IMR-90 (cell line): ENCODE data around the gene ADGRG1. TPM values are rescaled to one million over a fixed set of nuclear protein-coding genes. Genes with fewer than 3 reads are reported as not detected.

ENCODE experiments used
- ATAC-seq: fragments of 200-7000 bp; cut with Tn5 transposase; 2 replicates; pipeline ENCODE4 v1.9.1; 2020; ENCODE audit warnings: low read depth, mild to moderate bottlenecking, moderate library complexity
- BruUV-seq: library from RNA; stranded (reverse); fragments of 400-500 nt; replicated peaks from 2 replicates; lab custom pipeline; 2021; lab: Mats Ljungman, UMichigan
- CTCF ChIA-PET: fragments of 300-600 bp; formaldehyde crosslinking; extraction: SDS; loops from one replicate; lab custom pipeline; 2021; ENCODE audit warnings: antibody characterized with exemption; lab: Yijun Ruan, JAX
- POLR2A ChIA-PET: fragments of 300-600 bp; sonication (Branson Sonifier 250); formaldehyde crosslinking; loops from one replicate; lab custom pipeline; 2022; ENCODE audit warnings: antibody characterized with exemption; ENCODE audit not compliant: unreplicated experiment; lab: Charles Lee
- DNase-seq: peaks from one replicate; pipeline ENCODE4 v3.0.0; 2013
- H2AFZ ChIP-seq: replicated peaks from 2 replicates; pipeline ENCODE3; 2013; ENCODE audit warnings: low read length, mild to moderate bottlenecking; ENCODE audit not compliant: poor library complexity
- H2AK5ac ChIP-seq: 2 replicates; pipeline ENCODE4 v1.6.1; 2013; ENCODE audit warnings: low read depth, low read length, inconsistent platforms
- H2AK9ac ChIP-seq: replicated peaks from 2 replicates; pipeline ENCODE3; 2013; ENCODE audit warnings: mild to moderate bottlenecking, low read depth, low read length, moderate library complexity; ENCODE audit not compliant: poor library complexity
- H2BK120ac ChIP-seq: 2 replicates; pipeline ENCODE4 v1.6.1; 2013; ENCODE audit warnings: low read depth, low read length, inconsistent platforms
- H2BK15ac ChIP-seq: 3 replicates; pipeline ENCODE4 v1.6.1; 2013; ENCODE audit warnings: low read depth, low read length, inconsistent platforms
- H2BK20ac ChIP-seq: 2 replicates; pipeline ENCODE4 v1.6.1; 2013; ENCODE audit warnings: low read depth, mild to moderate bottlenecking, inconsistent platforms, low read length, moderate library complexity
- H2BK5ac ChIP-seq: 2 replicates; pipeline ENCODE4 v1.6.1; 2013; ENCODE audit warnings: mild to moderate bottlenecking, low read depth, low read length, inconsistent platforms; ENCODE audit not compliant: poor library complexity, severe bottlenecking
- H3K14ac ChIP-seq: replicated peaks from 2 replicates; pipeline ENCODE4 v1.6.1; 2013; ENCODE audit warnings: low read depth, low read length, inconsistent platforms
- H3K18ac ChIP-seq: 2 replicates; pipeline ENCODE4 v1.6.1; 2013; ENCODE audit warnings: low read depth, low read length, control low read depth
- H3K23ac ChIP-seq: 2 replicates; pipeline ENCODE4 v1.6.1; 2013; ENCODE audit warnings: low read depth, low read length, inconsistent platforms
- H3K27ac ChIP-seq: 2 replicates; pipeline ENCODE4 v1.5.1; 2013; ENCODE audit warnings: mild to moderate bottlenecking, control low read depth, low read length; ENCODE audit not compliant: insufficient read depth
- H3K27me3 ChIP-seq: 2 replicates; pipeline ENCODE4 v1.6.1; 2013; ENCODE audit warnings: low read length; ENCODE audit not compliant: control insufficient read depth, insufficient read depth
- H3K36me3 ChIP-seq: 2 replicates; pipeline ENCODE4 v1.6.1; 2013; ENCODE audit warnings: low read length, mixed read lengths; ENCODE audit not compliant: control insufficient read depth, insufficient read depth
- H3K4ac ChIP-seq: 2 replicates; pipeline ENCODE4 v1.6.1; 2013; ENCODE audit warnings: low read depth, low read length, inconsistent platforms
- H3K4me1 ChIP-seq: 2 replicates; pipeline ENCODE4 v1.6.1; 2013; ENCODE audit warnings: low read length, mixed read lengths; ENCODE audit not compliant: control insufficient read depth, insufficient read depth
- H3K4me2 ChIP-seq: 2 replicates; pipeline ENCODE4 v1.6.1; 2013; ENCODE audit warnings: low read depth, mild to moderate bottlenecking, control low read depth, low read length, moderate library complexity
- H3K4me3 ChIP-seq: 2 replicates; pipeline ENCODE4 v1.5.1; 2013; ENCODE audit warnings: low read depth, mild to moderate bottlenecking, control low read depth, low read length, moderate library complexity; ENCODE audit not compliant: insufficient read depth
- H3K56ac ChIP-seq: 2 replicates; pipeline ENCODE4 v1.6.1; 2013; ENCODE audit warnings: low read length, inconsistent platforms; ENCODE audit not compliant: insufficient read depth; ENCODE audit errors: extremely low read depth
- H3K79me1 ChIP-seq, 2 experiments: 2 replicates each; pipeline ENCODE4 v1.6.1; 2013; ENCODE audit warnings: low read length in 2 of 2, inconsistent platforms in 1 of 2, low read depth in 1 of 2
- H3K9ac ChIP-seq: 2 replicates; pipeline ENCODE4 v1.6.1; 2013; ENCODE audit warnings: low read depth, low read length, control low read depth
- H3K9me1 ChIP-seq: 2 replicates; pipeline ENCODE4 v1.6.1; 2013; ENCODE audit warnings: low read length, inconsistent platforms; ENCODE audit not compliant: insufficient read depth
- H3K9me3 ChIP-seq: 2 replicates; pipeline ENCODE4 v1.6.1; 2013; ENCODE audit warnings: low read length; ENCODE audit not compliant: control insufficient read depth, insufficient read depth
- H4K20me1 ChIP-seq: 2 replicates; pipeline ENCODE4 v1.6.1; 2013; ENCODE audit warnings: low read length, inconsistent platforms; ENCODE audit not compliant: insufficient read depth
- H4K5ac ChIP-seq: 2 replicates; pipeline ENCODE4 v1.6.1; 2013; ENCODE audit warnings: mild to moderate bottlenecking, low read depth, low read length, control low read depth
- H4K8ac ChIP-seq, 2 experiments: 2 replicates each; pipeline ENCODE4 v1.6.1; 2013; ENCODE audit warnings: low read depth in 2 of 2, low read length in 2 of 2, control low read depth in 1 of 2, inconsistent platforms in 1 of 2
- H4K91ac ChIP-seq: 2 replicates; pipeline ENCODE4 v1.6.1; 2013; ENCODE audit warnings: low read depth, low read length, inconsistent platforms; ENCODE audit not compliant: insufficient read depth
- CEBPB ChIP-seq: IDR thresholded peaks from 2 replicates; pipeline ENCODE4 v1.6.1; 2012; ENCODE audit warnings: low read depth, low read length, improper control_type of control experiment
- CHD1 ChIP-seq: IDR thresholded peaks from 2 replicates; pipeline ENCODE4 v1.6.1; 2012; ENCODE audit warnings: low read depth, low read length, improper control_type of control experiment
- CTCF ChIP-seq: conservative IDR thresholded peaks from 2 replicates; pipeline ENCODE4 v1.5.1; 2012; ENCODE audit warnings: mild to moderate bottlenecking, low read depth, low read length, improper control_type of control experiment
- FOS ChIP-seq: fragments of 150-350 bp; IDR thresholded peaks from 2 replicates; pipeline ENCODE4 v1.6.1; 2016; ENCODE audit warnings: low read depth, low read length
- MAFK ChIP-seq: IDR thresholded peaks from 2 replicates; pipeline ENCODE4 v1.6.1; 2012; ENCODE audit warnings: low read depth, low read length, improper control_type of control experiment
- MAZ ChIP-seq: IDR thresholded peaks from 2 replicates; pipeline ENCODE4 v1.6.1; 2012; ENCODE audit warnings: low read depth, mild to moderate bottlenecking, low read length, improper control_type of control experiment, moderate library complexity, borderline replicate concordance
- MXI1 ChIP-seq: IDR thresholded peaks from 2 replicates; pipeline ENCODE4 v1.6.1; 2012; ENCODE audit warnings: low read depth, mild to moderate bottlenecking, low read length, moderate library complexity, borderline replicate concordance
- POLR2A ChIP-seq: IDR thresholded peaks from 2 replicates; pipeline ENCODE4 v1.6.1; 2012; ENCODE audit warnings: mild to moderate bottlenecking, low read depth, low read length
- RAD21 ChIP-seq: IDR thresholded peaks from 2 replicates; pipeline ENCODE4 v1.6.1; 2012; ENCODE audit warnings: low read length, improper control_type of control experiment
- RCOR1 ChIP-seq: IDR thresholded peaks from 2 replicates; pipeline ENCODE4 v1.6.1; 2012; ENCODE audit warnings: mild to moderate bottlenecking, low read length, improper control_type of control experiment; ENCODE audit not compliant: insufficient replicate concordance
- RFX5 ChIP-seq: IDR thresholded peaks from 2 replicates; pipeline ENCODE4 v1.8.0; 2012; ENCODE audit warnings: low read depth, mild to moderate bottlenecking, low read length, moderate library complexity
- USF2 ChIP-seq: fragments of 150-350 bp; IDR thresholded peaks from 2 replicates; pipeline ENCODE4 v1.6.1; 2017; ENCODE audit warnings: mild to moderate bottlenecking, antibody characterized with exemption, low read length, low read depth
- WGBS, 2 experiments: methylation state at CpG; one replicate each; pipeline versions ENCODE4 v1.1.5 to v1.1.7; 2013; ENCODE audit warnings: missing lambda C conversion rate in 2 of 2; ENCODE audit not compliant: insufficient read length in 1 of 2; ENCODE audit errors: extremely low coverage in 2 of 2; 5-methylcytosine and 5-hydroxymethylcytosine counted together
- dilution Hi-C: fragments of 300-500 bp; cut with HindIII; formaldehyde crosslinking; loops from one replicate; pipeline ENCODE4 v1.14.3; 2018; ENCODE audit warnings: low sequenced_read_pairs; ENCODE audit not compliant: unreplicated experiment
- in situ Hi-C: fragments of 300-500 bp; cut with MboI; formaldehyde crosslinking; loops from 3 replicates; pipeline ENCODE4 v1.14.3; 2019; ENCODE audit warnings: low sequenced_read_pairs, inconsistent platforms, mixed read lengths
- intact Hi-C: fragments of 100-400 bp; cut with micrococcal nuclease; formaldehyde crosslinking; loops from 2 replicates; pipeline ENCODE4 v1.10.0; 2022
- polyA plus RNA-seq, 3 experiments: library from polyadenylated mRNA; depleted of rRNA; stranded (reverse); fragments of >200 nt; gene quantifications; 2 replicates each; pipeline ENCODE4 v1.2.3, GENCODE V29; 2012; ENCODE audit warnings: low replicate concordance in 1 of 3
- total RNA-seq: library from RNA; depleted of rRNA; stranded (reverse); fragments of >200 nt; gene quantifications from 2 replicates; pipeline ENCODE4 v1.2.3, GENCODE V29; 2012
- TF ChIP-seq, protein P1 (sequence below): fragments of 150-350 bp; IDR thresholded peaks from 2 replicates; pipeline ENCODE4 v1.6.1; 2016; ENCODE audit warnings: low read depth, mild to moderate bottlenecking, low read length, moderate library complexity, borderline replicate concordance

The ADGRG1 gene
- total and polyA plus RNA-seq, 2 of the 4 experiments (the other 2 are of a cell fraction) = 0.90 to 8.4 TPM

DNA sequence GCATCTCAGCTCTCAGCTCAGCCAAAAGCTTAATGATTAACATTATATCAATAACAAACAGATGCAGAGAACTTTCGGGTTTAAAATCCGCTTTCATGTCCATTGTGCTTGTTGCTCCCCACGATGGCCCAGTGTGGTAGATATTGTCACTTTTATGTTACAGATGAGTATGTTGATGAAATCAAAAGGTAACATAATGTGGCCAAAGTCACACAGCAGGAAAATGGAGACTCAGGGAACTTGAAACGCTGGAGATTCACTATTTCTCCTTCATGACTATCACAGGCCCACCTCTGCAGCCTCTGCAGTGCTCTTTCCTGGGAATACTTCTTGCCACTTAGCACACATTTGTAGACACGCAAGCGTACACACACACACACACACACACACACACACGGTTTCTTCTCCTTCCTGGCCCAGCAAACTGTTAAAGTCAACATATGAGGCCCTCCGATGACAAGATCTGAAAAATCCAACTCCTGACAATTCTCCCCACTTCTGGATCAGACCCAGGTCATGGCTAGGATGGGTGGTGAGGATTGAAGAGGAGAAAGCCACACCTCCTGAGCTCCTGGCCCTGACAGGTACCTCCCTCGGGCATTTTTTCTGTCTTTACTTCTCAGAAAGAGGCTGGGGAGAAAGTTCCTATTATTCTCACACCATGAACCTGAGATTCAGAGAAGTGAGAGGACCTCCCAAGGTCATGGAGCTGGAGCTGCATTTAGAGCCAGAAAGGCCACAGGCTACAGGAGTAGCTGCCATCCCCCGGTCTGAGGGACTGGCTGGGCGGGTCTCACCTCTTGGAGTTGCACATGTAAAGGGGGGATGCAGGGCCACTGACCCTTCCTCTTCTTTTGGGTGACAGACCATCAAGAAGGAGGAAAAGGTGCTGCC is 75.8 kb downstream of the ADGRG1 start:
- no peak overlapping the region for H3K4me2 ChIP-seq
- H3K18ac ChIP-seq = no peak overlapping the region
- no peaks in the 10 kb centered on the region for H4K20me1 ChIP-seq
- no peak overlapping the region for H2BK15ac ChIP-seq
- intact Hi-C loops (no loop called here), dilution Hi-C loops (no loop called here), in situ Hi-C loops (no loop called here)
- H2BK5ac ChIP-seq = no peak overlapping the region
- H2AFZ ChIP-seq = no peak overlapping the region
- ChIA-PET CTCF (no interaction called here), POLR2A (no interaction called here)
- no peak overlapping the region for H2AK9ac ChIP-seq
- no peak overlapping the region for H2BK20ac ChIP-seq
- no peak for ATAC-seq
- no peak overlapping the region for H3K27ac ChIP-seq
- WGBS, 2 experiments = 76% methylated on average over 2 of the region's 11 CpGs; no CpG with 5 or more reads in 1 of the 2 experiments
- H3K36me3 ChIP-seq = no peaks in the 10 kb centered on the region
- no peak overlapping the region for H3K56ac ChIP-seq
- H3K79me1 ChIP-seq = no peaks in the 10 kb centered on the region
- peaks cover 44% of the 10 kb centered on the region for H3K27me3 ChIP-seq
- no peak overlapping the region for H2BK120ac ChIP-seq
- no peak for TF ChIP-seq RFX5
- TF ChIP-seq MAFK = no peak
- TF ChIP-seq, protein P1, sequence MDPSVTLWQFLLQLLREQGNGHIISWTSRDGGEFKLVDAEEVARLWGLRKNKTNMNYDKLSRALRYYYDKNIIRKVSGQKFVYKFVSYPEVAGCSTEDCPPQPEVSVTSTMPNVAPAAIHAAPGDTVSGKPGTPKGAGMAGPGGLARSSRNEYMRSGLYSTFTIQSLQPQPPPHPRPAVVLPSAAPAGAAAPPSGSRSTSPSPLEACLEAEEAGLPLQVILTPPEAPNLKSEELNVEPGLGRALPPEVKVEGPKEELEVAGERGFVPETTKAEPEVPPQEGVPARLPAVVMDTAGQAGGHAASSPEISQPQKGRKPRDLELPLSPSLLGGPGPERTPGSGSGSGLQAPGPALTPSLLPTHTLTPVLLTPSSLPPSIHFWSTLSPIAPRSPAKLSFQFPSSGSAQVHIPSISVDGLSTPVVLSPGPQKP = no peak
- TF ChIP-seq CTCF = no peak
- TF ChIP-seq FOS = no peak
- TF ChIP-seq MXI1 = no peak
- no peak for TF ChIP-seq MAZ
- no peak for TF ChIP-seq RAD21
- TF ChIP-seq RCOR1 = no peak
- no peak for TF ChIP-seq CHD1
- TF ChIP-seq CEBPB = no peak
- TF ChIP-seq USF2 = no peak
- no peak for TF ChIP-seq POLR2A
- no peak overlapping the region for H2AK5ac ChIP-seq
- H3K4me3 ChIP-seq = no peak overlapping the region
- H4K8ac ChIP-seq = no peak overlapping the region
- H3K9me3 ChIP-seq = no peaks in the 10 kb centered on the region
- H3K4ac ChIP-seq = no peak overlapping the region
- H3K4me1 ChIP-seq = no peaks in the 10 kb centered on the region
- no peak overlapping the region for H3K23ac ChIP-seq
- BruUV-seq = no TSS peak
- H3K14ac ChIP-seq = no peak overlapping the region
- no peaks in the 10 kb centered on the region for H3K9me1 ChIP-seq
- no peak overlapping the region for H4K5ac ChIP-seq
- no peak for DNase-seq
- H3K9ac ChIP-seq = no peak overlapping the region
- no peak overlapping the region for H4K91ac ChIP-seq
